Measurements from ENCODE around the gene HYAL2. TPM values are rescaled to one million over a fixed set of nuclear protein-coding genes. Genes with fewer than 3 reads are reported as not detected.

The HYAL2 gene
- total RNA-seq, 2 donors from 2014 or later, result 53.4 to 103 TPM

- intact Hi-C loops (cut with DNase I), result no loop called here
- ATAC-seq, result no peak
- no peak for DNase-seq
Measured at GRCh38 chr3:50352781-50353180, 30.2 kb upstream of the HYAL2 start.

GRCh38 chr3:50351323-50351697 lies 28.8 kb upstream of the HYAL2 start:
- intact Hi-C loops (cut with DNase I), result no loop called here
- ATAC-seq (no peak), DNase-seq (no peak)

GRCh38 chr3:50350527-50351322 lies 28.2 kb upstream of the HYAL2 start, which contains the start of the genes CYB561D2 and NPRL2:
Gene CYB561D2 (plus strand): TSS chr3:50350862. CDS start chr3:50351434, 572 bp downstream.
Gene NPRL2 (minus strand): TSS chr3:50350775. CDS start chr3:50350652, 123 bp downstream.
- DNase-seq, result peak; percentile 96
- intact Hi-C loops (cut with DNase I), result no loop called here
- peak; percentile 94 to 97 for ATAC-seq

DNA sequence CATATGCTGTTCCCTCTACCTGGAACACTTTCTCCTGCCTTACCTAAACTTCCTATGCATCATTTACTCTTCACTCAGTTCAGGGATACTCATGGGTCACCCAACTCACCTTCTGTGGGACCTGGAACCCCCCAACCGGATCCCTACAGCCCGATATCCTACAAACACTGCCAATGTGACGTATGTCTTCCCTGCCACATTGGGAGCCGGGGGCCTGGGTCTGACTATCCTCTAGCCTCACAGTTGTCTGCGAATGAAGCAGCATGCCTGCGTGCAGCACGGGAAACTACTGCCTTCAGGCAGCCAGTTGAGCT lies 27.6 kb upstream of the HYAL2 start:
- intact Hi-C loops (cut with DNase I), result no loop called here
- no peak for ATAC-seq
- no peak for DNase-seq

- ATAC-seq (no peak), DNase-seq (peak; percentile 68)
- intact Hi-C loops (cut with DNase I), result loop anchor here (5.0 kb wide), 2 partner anchors 195 to 265 kb away; partner anchors contain the start of gene CISH (in 1 of the 2)
Measured at GRCh38 chr3:50347187-50347813, 24.8 kb upstream of the HYAL2 start.

DNA sequence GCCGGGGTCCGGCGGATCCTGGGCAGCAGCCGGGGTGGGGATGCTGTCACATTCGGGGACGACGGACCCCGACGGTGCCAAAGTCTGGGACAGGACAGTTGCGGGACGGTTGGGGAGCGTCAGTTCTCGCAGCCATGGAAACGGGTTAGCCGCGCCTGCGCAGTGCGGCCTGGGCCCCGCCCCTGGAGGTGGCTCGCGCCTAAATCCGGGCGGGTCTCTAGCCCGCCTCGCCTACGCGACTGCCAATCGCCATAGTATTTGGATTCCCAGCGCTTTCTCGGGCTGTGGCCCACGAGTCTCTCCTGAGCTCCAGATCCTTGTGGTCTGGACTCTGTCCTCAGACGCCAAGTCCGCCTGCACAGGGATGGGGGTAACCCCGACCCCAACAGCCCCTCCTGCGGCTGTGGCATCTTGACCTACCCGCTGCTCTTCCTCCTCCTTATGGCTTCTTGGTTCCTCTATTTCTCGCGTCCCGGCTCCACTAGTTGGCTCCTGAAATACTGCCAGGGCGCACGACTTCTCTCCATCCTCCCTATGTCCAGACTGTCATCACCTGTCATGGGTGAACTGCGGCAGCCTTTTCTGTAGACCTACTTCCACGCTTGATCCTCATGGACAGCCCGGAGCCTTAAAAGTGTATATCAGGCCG lies 23.2 kb upstream of the HYAL2 start, which contains the start of gene ZMYND10:
Gene ZMYND10 (minus strand): TSS at position 147 of the 649 bp plus-strand sequence. CDS start 153 bp downstream, outside the sequence.
- peak; percentile 45 to 46 for ATAC-seq
- intact Hi-C loops (cut with DNase I), result loop anchor here (5.0 kb wide), 2 partner anchors 197 to 267 kb away; partner anchors contain the start of gene CISH (in 1 of the 2)
- DNase-seq, result peak; percentile 81

GRCh38 chr3:50345008-50345407 lies 22.5 kb upstream of the HYAL2 start:
- ATAC-seq, result no peak
- intact Hi-C loops (cut with DNase I), result loop anchor here (5.0 kb wide), 2 partner anchors 197 to 267 kb away; partner anchors contain the start of gene CISH (in 1 of the 2)

DNA sequence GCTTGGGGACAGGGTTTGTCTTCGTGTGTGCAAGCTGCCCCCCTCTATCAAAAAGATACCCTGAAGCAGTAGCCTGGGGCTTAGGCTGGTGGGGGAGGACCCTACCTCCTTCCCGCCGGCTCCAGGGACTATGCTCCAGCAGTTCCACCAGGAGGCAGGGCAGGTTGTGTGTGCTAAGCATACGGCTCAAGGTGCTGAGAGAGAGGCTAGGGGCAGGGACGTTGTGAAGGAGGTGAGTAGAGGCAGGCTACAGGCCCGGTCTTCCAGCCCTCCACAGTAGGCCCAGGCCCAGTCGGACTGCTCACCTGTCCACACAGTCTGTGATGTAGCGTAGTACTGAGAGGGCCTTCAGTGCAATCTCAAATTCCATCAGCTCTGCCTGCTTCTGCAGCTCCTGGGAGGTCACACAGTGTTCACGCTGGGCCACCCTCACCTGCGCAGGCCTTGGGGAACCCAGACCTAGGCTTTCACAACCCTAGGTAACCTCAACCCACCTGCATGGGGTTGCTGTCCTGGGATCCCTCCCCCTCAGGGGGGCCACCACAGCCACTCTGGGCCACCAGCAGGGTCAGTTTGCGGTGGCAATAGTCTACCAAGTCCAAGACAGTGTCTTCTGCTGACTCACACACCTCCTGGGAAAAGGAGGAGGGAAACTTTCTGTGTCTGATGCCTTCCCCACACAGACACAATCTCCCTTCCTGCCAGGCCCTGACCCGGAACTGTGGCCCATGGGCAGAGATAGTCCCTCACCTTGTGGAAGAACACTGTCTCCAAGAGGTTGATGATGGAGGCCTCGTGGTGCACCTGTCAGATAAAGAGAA lies 20.5 kb upstream of the HYAL2 start:
- ATAC-seq (no peak), DNase-seq (no peak)
- intact Hi-C loops (cut with DNase I), result no loop called here

More at GRCh38 chr3:50345008-50345407, 22.5 kb upstream of the HYAL2 start:
- no peak for DNase-seq

DNA sequence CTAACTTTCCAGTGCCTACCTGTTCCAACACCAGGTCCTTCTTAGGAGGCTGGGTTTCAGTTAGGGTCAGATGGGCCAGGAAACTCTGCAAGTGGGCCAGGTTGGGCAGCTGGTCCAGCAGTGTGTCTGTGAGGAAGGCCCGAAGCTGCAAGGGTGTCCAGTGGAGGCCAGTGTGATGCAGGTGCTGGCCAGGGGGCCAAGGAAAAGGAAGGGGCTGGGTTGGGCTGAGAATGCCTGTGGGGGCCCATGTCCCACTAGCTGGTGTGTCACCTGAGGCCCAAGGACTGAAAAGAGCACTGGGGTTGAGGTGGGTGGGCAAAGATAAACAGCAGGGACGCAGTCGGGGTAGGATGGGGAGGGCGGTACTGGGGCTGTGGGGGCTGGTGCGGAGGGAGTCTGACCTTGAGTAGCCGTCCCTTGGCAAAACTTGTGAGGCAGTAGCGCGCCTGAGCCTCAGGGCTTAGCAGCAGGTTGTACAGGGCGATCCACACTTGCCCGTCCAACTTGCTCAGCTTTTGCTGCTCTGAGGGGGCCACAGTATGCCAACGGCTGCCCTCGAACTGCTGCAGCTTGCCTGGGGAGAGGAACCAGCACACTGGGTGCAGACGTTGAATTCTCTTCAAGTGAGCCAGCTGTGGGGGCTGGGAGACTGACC lies 19.6 kb upstream of the HYAL2 start:
- ATAC-seq (no peak), DNase-seq (no peak)
- intact Hi-C loops (cut with DNase I), result no loop called here

GRCh38 chr3:50341537-50341936 lies 19.0 kb upstream of the HYAL2 start:
- ATAC-seq (no peak), DNase-seq (no peak)
- intact Hi-C loops (cut with DNase I), result no loop called here

DNA sequence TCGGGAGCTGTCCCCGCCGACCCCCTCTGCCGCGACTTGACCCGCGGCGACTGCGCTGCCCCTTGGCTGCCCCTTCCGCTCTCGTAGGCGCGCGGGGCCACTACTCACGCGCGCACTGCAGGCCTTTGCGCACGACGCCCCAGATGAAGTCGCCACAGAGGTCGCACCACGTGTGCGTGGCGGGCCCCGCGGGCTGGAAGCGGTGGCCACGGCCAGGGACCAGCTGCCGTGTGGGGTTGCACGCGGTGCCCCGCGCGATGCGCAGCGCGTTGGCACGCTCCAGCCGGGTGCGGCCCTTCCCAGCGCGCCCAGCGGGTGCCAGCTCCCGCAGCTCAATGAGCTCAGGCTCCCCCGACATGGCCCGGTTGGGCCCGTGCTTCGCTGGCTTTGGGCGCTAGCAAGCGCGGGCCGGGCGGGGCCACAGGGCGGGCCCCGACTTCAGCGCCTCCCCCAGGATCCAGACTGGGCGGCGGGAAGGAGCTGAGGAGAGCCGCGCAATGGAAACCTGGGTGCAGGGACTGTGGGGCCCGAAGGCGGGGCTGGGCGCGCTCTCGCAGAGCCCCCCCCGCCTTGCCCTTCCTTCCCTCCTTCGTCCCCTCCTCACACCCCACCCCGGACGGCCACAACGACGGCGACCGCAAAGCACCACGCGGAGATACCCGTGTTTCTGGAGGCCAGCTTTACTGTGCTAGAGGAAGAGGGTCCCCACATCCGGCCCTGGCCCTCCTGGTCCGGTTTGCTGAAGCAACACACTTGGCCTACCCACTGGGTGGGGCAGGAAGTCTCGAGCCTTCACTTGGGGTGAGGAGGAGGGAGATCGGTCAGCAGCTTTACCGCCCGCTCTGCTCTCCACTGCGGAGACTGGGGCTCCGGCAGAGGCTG lies 18.1 kb upstream of the HYAL2 start, which contains the start of gene RASSF1:
Gene RASSF1 (minus strand): TSS at position 389 of the 882 bp plus-strand sequence. CDS start 31 bp downstream, at position 358.
- DNase-seq, result peak; percentile 86
- intact Hi-C loops (cut with DNase I), result no loop called here

DNA sequence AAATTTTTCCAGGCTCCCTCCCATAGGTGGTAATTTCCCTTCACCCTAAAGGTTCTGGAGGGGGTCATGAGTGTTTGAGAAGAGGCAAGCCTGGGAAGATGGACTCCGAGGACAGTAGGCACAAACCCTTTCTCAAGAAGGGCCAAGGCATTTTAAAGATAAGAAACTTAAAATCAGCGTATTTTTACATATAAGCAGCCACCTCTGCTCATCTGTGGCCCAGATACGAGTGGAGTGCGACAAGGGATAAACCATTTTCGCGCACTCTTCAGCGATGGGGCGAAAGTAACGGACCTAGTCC lies 17.6 kb upstream of the HYAL2 start:
- DNase-seq (no peak), ATAC-seq (no peak)
- intact Hi-C loops (cut with DNase I), result no loop called here

More for the DNA sequence above, 18.1 kb upstream of the HYAL2 start, which contains the start of gene RASSF1:
- peak; percentile 21 to 47 for ATAC-seq

- no peak for DNase-seq
- ATAC-seq, result no peak
- intact Hi-C loops (cut with DNase I), result no loop called here
Measured at GRCh38 chr3:50339485-50340146, 17.1 kb upstream of the HYAL2 start.

GRCh38 chr3:50338965-50339364 lies 16.4 kb upstream of the HYAL2 start:
- intact Hi-C loops (cut with DNase I), result no loop called here
- DNase-seq (no peak), ATAC-seq (no peak)

GRCh38 chr3:50337175-50337861 lies 14.8 kb upstream of the HYAL2 start:
- intact Hi-C loops (cut with DNase I), result no loop called here
- ATAC-seq, result peak; percentile 88 to 89
- DNase-seq, result peak; percentile 100

DNA sequence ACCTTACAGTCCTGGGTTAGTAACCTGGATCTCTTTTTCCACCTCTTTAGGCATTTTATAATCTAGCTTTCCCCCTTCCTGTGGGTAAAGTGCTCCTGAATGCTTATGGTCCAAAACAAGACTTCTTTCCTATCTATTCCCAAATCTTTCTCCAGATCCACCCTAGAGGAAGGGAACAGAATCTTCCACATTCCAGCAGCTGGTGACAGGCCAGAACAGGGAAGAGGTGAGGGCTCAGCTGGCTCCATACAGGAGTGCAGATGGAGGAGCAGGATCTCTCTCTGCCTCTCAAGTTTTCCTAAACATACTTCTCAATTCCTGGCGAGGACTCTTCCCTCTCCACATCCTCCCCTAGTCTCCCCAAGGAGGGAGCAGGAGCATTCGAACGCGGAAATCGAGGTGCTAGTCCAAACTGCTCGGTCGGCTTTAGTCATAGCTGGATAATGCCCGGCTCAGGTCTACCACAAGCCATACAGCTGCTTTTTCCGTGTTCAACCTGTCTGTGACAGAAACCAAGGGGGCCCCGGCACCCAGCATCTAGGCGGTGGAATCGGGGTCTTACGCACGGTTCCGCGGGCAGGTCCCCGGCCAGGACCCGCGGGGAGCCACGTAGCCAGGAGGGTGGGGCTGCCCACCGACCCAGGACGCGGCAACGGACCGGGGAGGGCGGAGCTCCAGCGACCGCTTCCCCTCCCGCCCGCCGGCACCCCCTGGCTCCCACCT lies 14.1 kb upstream of the HYAL2 start:
- intact Hi-C loops (cut with DNase I), result no loop called here
- ATAC-seq (peak in 1 of 2 donors; percentile 35), DNase-seq (no peak)

All from left cardiac atrium (tissue), 4 donors.